ENCODE data around the gene OR4A16.

OR4A16 gene, protein sequence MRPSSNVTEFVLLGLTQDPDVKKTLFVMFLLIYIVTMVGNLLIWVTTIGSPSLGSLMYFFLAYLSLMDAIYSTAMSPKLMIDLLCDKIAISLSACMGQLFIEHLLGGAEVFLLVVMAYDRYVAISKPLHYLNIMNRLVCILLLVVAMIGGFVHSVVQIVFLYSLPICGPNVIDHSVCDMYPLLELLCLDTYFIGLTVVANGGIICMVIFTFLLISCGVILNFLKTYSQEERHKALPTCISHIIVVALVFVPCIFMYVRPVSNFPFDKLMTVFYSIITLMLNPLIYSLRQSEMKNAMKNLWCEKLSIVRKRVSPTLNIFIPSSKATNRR

DNA sequence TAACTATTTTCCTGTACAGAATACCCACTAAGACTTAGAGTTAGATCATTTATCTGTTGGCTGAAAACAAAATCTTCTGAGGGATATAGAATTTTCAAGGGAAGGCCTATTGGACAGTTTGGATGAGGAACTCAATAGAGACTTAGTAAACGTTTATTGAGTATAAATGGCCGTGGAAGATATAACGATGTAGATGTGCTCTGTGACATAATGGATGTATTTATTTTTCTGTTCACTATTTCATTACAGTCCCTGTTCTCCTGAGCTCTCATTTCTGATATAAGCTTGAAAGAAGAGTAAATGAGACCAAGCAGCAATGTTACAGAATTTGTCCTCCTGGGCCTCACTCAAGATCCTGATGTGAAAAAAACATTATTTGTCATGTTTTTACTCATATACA lies at the start of gene OR4A16:
OR4A16 (plus strand) TSS at position 301 of the 400 bp plus-strand sequence; CDS start at position 301, 0 bp downstream.
- no peak for DNase-seq

DNA sequence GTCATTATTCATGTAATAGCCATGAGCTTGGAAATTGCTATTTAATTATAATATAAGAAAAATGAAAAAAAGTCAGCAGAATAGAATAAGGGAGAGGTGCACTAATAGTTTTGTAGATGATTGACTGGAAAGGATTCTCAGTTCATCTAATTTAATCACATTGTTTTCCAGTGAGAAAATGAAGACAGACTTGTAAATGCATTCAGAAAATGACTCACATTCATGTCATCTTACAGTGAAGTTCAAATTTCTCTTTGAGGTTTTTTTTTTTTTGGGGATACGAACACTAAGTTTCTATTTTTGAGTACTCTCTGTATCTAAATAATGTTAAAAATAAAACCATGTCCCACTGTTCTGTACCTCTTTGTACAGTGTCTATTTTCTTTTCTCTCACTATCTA lies 18.5 kb upstream of the OR4A16 start:
- DNase-seq, result no peak

DNA sequence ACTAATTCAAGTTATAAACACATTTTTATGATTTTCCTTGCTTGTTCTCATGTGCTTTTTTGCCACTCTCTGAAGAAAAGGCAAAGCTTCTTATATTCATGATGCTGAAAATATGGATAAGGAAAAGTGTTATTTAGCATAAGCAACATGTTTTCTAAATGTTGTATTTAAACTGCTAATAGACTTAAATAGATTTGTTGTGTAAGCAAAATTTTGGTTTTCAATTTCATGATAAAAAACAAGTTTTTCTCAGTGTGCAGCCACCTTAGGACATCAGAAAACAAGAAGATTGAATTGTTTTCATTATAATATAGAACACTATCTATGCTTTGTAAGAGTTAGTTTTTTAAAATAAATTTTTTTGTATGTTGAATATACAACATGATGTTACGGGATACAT lies 2.3 kb downstream of the OR4A16 start:
- DNase-seq, result no peak

DNA sequence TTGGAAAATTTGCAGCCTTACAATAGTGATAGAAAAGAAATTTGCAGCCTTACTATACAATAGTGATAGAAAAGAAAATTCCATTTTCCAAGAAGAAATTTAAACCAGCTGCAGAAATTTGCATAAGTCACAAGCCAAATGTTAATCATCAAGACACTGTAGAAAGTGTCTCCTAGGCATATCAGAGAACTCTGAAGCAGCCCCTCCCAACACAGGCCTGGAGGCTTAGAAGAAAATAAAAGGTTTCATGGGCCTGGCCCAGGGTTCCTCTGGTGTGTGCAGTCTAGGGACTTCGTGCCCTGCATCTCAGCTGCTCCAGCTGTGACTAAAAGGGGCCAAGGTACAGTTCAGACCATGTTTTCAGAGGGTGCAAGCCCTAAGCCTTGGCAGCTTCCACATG lies 6.0 kb downstream of the OR4A16 start:
- DNase-seq, result no peak

DNA sequence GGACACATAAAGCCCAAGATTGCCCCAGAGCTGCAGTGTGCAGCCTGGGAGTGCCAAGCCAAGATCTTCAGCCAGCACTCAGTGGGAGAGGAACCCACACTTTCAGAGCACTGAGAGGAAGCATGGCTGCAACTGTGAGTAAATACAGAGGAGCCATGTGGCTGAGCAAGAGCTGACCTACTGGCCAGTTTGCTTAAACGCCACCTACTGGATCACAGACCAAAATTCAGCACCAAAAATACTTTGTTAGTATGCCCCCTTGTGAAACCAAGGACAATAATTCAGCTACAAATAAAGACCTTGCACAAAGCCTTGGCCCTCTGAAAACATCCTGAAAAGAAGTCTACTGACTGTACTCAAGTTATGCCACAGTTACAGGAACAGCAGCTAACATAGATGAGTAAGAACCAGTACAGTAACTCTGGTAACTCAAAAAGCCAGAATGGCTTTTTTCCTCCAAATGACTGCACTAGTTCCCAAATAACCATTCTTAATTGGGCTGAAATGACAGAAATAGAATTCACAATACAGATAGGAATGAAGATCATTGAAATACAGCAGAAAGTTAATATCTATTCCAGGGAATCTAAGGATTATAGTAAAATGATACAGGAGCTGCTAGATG lies 14.7 kb downstream of the OR4A16 start:
- DNase-seq, result no peak

DNA sequence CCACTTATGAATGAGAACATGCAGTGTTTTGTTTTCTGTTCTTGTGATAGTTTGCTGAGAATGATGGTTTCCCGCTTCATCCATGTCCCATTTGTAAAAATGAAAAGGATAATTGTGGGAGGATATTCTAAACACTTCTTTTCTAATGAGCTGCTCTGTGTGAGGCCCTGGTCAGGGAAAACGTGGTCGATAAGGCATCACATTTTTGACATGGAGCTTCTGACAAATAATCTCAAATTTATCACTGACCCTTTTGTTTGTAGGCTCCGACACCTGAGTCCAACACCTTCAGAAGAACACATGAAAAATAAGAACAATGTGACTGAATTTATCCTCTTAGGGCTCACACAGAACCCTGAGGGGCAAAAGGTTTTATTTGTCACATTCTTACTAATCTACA lies 24.7 kb downstream of the OR4A16 start, which contains the start of gene OR4A15:
OR4A15 (plus strand) TSS at position 301 of the 400 bp plus-strand sequence; CDS start at position 301, 0 bp downstream.
- no peak for DNase-seq

Measured in stimulated activated CD4-positive, alpha-beta T cell treated with anti-CD3 and anti-CD28 coated beads, Interleukin-1b, Interleukin-23, amount 100 ng/mL, for 48 hours (primary cell).